Measurements from ENCODE around the gene METTL3.
"Not testable (repeated sequence)": the region's sequence is repeated elsewhere in the genome, so short reads cannot be mapped to it uniquely, and the experiment has no call there.

Gene METTL3

DNA sequence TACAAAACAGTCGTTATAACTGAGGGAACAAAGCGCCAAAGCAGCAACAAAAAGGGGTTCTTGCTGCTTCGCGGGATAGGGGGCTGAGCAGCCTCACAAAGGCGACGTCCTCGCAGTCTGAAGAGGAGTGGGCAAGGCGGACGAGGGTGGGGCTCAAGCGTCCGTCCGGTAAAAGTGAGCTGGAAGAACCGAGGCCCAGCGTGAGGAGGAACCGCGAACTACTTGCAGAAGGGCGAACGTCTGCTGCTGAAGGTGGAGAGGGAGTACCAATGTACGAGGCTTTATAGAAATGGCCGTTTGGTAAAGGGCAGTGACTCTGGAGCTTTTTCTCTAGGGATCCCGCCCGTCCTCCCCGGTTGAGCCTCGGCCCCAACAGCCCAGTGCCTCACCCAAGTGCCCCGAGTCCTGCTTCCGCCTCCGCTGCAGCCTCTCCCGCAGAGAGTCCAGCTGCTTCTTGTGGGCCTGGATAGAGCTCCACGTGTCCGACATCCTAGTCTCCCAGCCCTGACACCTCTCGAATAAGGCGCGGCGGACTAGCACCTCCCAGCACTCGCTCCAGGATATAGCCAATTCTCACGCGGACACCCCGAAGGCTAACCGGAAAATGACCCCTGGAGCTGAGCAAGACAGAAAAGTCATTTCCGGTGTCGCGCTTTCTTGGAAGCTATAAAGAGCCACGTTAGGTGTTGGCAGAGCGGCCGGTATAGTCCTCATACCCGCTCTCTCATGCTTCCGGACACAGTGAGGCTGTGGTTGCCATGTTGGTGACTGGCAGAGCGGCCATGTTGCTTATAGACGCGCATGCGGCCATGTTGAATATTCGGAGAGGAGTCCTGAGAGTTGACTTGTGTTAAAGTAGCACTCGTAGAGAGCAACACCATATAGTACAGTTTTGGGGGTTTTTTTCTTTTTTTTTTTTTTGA is at the start of gene METTL3:
METTL3 (minus strand) TSS at position 606 of the 923 bp plus-strand sequence; CDS start at position 489, 117 bp downstream.
- peak; percentile 97 for DNase-seq (ENCODE audit: low read depth, low spot score)

- no peak for DNase-seq (ENCODE audit: low read depth, low spot score)
Measured at GRCh38 chr14:21558703-21559170, 47.6 kb upstream of the METTL3 start.

GRCh38 chr14:21557084-21557901 is 46.2 kb upstream of the METTL3 start:
- peak; percentile 88 for DNase-seq (ENCODE audit: low read depth, low spot score)

- no peak for DNase-seq (ENCODE audit: low read depth, low spot score)
Measured at GRCh38 chr14:21556378-21557083, 45.4 kb upstream of the METTL3 start.

- DNase-seq (ENCODE audit: low read depth, low spot score) = no peak
Measured at GRCh38 chr14:21553266-21553665, 42.1 kb upstream of the METTL3 start.

DNA sequence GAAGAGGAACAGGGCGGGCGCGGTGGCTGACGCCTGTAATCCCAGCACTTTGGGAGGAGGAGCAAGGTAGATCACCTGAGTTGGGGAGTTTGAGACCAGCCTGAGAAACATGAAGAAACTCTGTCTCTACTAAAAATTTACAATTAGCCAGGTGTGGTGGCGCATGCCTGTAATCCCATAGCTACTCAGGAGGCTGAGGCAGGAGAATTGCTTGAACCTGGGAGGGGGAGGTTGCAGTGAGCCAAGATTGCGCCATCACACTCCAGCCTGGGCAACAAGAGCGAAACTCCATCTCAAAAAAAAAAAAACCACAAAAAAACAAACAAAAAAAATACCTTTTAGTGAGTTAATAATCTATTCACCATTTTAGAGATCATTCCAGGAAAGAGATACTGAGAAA is 33.4 kb upstream of the METTL3 start:
- not testable (repeated sequence) for DNase-seq (ENCODE audit: low read depth, low spot score)

GRCh38 chr14:21543963-21544362 is 32.8 kb upstream of the METTL3 start:
- DNase-seq (ENCODE audit: low read depth, low spot score) = no peak

DNA sequence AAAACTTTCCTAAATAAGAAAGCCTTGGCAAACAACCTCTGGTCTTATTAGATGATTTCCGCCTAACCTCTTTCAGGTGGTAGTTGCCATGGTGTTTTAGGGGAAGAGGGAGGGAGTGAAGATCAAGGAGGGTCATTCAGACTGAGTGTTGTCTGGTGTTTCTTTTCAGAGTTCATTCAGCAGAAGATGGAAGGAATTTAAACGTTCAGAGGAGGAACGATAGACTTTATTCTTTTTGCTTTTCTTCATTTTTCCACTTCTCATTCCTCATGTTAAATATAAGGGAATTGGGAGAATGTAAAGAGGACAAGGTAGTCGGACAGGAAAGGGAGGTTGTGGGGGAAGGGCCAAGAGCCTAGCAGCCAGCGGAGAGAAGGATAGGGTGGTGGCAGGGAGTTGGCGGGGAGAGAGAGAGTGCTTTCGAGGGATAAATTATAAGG is 32.4 kb upstream of the METTL3 start:
- DNase-seq (ENCODE audit: low read depth, low spot score) = no peak

DNA sequence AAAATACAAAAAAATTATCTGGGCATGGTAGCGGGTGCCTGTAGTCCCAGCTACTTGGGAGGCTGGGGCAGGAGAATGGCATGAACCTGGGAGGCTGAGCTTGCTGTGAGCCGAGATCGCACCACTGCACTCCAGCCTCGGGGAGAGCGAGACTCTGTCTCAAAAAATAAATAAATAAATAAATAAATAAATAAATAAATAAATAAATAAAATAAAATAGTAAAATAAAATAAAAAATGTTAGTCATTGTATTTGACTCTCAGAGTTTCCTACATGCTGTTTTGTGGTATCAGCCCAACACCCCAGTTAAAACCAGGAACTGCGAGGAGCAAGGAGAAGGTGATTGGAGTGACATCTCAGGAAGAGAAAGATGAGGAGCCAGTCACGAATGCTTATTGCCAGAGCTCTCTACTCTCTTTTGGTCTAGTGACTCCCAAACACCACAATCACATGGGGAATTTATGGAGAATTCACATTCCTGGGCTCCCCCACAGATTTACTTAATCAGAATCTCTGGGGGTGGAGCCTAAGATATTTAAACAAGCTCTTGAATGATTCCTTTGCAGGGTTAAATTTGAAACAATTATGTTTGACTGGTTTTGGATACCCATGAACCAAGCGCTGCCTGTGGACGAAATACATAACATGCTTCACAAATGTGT is 30.4 kb upstream of the METTL3 start:
- no peak for DNase-seq (ENCODE audit: low read depth, low spot score)

GRCh38 chr14:21539189-21539940 is 28.2 kb upstream of the METTL3 start:
- DNase-seq (ENCODE audit: low read depth, low spot score) = no peak

GRCh38 chr14:21537090-21537424 is 25.9 kb upstream of the METTL3 start:
- no peak for DNase-seq (ENCODE audit: low read depth, low spot score)

DNA sequence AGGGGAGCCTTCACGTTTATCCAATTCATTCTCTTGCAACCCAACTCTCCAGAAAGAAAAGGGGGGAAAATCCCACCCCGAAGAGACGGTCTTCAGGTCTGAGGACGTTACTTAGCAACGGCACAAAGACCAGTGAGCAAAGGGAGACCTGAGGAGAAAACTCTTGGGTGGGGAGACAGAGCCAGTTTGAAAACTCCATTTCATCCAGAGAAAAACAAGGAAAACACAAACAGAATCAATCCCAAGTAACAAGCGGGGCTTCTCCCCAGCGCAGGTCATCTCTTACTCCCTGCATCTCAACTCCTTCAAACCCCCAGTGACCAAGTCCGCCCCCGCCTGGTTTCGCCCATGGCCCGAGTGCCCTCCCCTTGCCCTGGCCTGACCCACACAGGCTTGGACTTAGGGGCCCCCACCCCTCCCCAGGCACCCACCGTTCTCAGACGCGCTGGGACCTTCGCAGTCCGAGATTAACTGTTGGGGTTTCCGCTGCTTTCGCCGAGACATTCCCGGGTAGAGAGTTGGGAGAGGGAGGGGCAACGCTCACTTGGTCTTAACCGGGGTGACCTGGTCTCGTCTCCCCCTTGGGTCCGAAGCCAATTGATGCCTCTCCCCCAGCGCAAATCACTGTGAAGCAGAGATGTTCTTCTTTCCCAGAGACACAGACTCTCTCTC is 25.4 kb upstream of the METTL3 start:
- no peak for DNase-seq (ENCODE audit: low read depth, low spot score)

DNA sequence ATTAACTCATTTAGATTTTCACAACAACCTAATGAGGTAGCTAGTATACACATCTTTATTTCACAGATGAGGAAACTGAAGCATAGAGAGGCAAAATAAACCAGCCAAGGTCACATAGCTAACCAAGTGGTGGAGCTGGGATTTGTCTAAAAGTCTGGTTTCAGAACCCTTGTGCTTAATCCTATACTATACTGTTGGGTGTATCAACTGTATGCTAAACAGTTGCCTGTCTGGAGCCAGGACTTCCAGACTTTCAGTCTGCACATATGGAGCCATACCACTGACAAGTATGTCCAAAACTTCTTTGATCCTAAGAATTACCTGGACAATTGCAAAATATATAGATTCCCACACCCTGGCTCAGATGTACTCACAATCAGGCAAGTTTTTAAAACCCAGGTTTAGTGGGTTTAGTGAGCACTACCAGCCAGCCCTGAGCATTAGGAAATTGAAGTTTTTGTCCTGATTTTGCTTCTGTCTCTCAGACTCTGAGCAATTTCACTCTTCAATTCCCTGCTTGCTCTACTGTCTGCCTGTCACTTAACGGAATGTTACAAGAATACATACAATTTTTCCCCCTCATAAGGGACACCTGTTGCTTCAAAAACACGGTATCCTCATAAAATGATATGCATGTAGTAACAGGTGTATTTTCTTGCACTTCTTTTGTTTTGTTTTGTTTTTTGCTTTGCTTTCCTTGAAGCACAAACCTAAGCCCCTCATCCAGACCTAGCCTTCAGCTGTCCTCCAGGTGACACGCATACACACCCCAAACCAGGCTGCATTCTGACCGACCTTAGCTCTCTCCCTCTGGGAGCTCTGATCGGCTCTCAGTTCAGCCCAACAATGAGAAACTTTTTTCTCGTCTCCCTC is 24.6 kb upstream of the METTL3 start:
- no peak for DNase-seq (ENCODE audit: low read depth, low spot score)

DNA sequence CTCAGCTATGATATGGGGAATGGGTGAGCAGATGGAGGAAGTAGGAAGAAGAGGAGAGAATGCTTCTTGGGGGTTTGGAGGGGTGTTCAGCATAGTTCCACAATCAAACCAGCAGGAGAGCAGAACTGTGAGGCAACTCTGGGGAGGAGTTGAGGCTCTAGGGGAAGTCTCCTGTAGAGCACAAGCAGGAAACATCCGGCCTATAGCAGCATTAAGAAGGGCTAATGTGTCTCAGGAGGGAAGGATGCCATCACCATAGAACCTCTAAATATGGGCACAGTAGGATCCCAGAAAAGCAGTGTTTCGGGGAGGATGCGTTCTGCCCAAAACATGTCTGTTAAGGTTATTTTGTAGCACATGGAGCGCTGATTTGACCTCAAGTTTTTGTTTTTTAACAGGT is 23.4 kb upstream of the METTL3 start:
- no peak for DNase-seq (ENCODE audit: low read depth, low spot score)

GRCh38 chr14:21533294-21533693 is 22.2 kb upstream of the METTL3 start:
- DNase-seq (ENCODE audit: low read depth, low spot score) = no peak

- no peak for DNase-seq (ENCODE audit: low read depth, low spot score)
Measured at GRCh38 chr14:21529515-21529914, 18.4 kb upstream of the METTL3 start.

DNA sequence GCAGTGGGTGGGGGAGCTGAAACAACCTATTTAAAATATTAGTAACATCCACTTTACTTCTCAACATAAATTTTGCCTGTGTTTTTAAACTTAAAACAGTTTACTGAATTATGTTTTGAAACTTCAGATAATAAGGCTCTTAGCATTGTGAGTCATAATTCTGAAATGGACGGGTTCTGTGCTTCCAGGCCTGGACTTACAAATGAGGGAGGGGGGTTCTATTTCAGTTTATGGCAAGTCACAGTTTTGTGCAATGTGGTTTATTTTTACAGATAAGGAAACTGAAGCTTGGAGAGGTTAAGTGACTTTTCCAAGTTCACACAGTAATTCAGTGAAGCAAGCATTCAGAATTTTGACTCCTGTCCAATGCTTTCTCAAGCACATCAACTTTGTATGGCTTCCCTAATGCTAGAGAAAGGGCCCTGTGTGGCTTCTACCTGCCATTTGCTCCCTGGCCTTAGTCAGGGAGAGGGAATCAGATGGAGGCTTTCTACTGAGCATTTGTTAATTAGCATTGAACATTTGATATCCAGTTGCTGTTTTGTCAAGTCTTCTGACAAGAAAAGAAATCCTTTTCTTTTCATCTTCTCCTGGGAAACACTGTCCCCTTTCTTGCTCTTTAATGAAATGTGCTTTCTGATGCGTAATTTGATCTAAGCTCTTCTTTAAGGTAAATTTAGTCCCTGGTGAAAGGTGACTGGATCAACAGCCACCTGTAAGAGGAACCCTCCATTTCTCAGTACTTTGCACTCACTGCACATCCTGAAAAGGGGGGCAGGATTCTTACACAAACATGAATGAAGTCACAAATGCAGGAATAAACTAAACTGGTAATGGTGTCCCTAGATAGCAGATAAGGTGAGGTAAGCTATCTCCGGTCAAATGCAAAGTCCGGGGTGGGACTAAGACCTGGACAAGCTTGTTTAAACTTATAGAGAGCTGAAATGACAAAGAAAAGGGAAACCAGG is 17.5 kb upstream of the METTL3 start:
- DNase-seq (ENCODE audit: low read depth, low spot score) = no peak

DNA sequence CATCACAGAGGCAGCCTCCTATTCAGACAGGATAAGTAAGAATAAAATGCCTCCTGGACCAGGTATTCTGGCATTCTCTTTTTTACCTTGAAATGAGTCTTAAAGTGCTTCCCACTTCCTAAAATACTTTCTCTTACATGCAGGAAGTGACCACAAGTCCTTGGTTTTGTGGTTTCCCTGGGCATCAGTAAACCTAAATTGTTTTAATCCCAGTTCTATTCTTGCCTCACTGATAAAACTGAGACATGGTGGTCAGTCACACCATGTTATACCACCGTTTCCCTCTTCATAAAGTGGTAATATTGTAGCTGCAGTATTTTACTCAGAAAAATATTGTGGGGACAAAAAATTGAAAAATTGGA is 16.2 kb upstream of the METTL3 start:
- DNase-seq (ENCODE audit: low read depth, low spot score) = no peak
